Measurements from ENCODE around the gene KATNAL1.

KATNAL1 gene

GRCh38 chr13:30332456-30333143 is 25.2 kb upstream of the KATNAL1 start:
- no peak for DNase-seq (ENCODE audit: low read depth)

GRCh38 chr13:30331331-30331771 is 24.0 kb upstream of the KATNAL1 start:
- DNase-seq (ENCODE audit: low read depth), result no peak

DNA sequence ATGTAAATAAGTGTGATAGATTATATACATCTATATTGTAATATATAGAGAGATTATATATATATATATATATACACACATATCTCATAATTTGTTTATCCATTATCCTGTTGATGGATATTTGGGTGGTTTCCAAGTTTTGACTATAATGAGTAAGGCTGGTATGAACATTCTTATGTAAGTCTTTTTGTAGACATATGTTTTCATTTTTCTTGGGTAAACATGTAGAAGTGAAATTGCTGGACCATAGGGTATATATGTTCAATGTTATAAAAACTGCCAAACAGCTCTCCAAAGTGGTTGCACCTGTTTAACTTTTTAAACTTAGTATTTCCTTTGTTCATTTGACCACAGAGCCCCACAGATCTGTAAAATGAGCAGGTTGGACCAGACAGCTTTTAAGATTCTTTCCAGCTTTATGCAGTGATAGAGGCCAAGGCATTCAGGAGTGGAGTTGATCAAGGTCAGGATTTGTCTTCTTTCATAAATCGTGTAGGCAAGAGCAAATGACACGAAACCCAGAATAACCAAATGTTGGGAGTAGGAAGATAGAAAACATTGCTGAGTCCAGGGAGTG is 21.7 kb upstream of the KATNAL1 start:
- no peak for DNase-seq (ENCODE audit: low read depth)

DNA sequence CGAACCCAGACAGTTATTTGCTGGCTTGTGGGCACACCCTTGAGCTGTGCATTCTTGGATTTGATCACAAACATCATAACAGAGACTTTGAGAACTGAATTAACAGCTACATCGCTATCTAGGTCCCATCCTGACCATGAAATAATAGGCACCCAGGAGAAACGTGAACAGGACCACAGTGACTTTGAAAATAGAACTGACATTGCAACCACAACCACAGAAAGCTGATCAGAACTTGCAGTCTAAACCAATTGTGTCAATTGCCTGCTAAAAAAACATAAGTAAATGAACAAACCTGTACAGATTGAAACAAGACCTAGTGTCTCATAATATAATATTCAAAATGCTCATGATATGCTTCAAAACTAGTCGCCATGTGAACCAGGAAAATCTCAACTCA is 18.3 kb upstream of the KATNAL1 start:
- no peak for DNase-seq (ENCODE audit: low read depth)

GRCh38 chr13:30323524-30323923 is 16.2 kb upstream of the KATNAL1 start:
- no peak for DNase-seq (ENCODE audit: low read depth)

- DNase-seq (ENCODE audit: low read depth), result no peak
These were observed 15.1 kb upstream of the KATNAL1 start for GRCh38 chr13:30322428-30322827.

- DNase-seq (ENCODE audit: low read depth), result no peak
These were observed 13.9 kb upstream of the KATNAL1 start for GRCh38 chr13:30321256-30321655.

DNA sequence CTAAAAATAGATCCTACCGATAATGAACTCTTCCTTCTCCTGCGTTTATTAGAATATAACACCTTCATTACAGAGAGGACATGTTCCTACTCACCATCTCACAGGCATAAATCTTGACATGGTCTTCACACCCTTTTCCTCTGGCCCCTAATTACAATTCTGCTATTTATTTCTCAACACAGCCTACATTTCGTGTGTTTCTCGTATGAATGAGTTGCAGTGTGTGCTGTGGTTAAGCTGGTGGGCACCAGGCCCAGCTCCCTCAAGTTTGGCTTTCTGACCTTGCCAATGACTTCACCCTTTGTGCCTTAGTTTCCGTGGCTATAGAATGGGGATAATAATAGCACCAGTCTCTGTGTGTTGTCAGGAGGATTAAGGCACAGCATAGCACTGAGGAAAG is 12.3 kb upstream of the KATNAL1 start:
- no peak for DNase-seq (ENCODE audit: low read depth)

GRCh38 chr13:30319130-30319529 is 11.8 kb upstream of the KATNAL1 start:
- DNase-seq (ENCODE audit: low read depth), result no peak

GRCh38 chr13:30318026-30318425 is 10.7 kb upstream of the KATNAL1 start:
- DNase-seq (ENCODE audit: low read depth), result no peak

DNA sequence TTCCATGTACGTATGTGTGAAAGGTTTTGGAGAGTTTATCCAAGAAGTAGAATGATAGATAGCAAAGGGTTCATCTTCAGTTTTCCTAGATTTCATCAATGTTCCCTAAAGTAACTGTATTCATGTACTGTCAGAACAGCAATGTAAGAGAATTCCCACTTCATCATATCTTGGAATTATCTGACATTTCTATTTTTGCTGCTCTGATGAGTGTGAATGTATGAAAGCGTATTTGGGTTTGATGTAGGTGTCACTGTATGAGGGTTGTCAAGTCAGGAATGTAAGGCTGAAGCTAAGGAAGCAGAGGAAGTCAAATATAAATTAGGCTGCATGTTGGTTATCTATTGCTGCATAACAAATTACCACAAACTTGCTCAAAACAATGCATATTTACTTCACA is 7.2 kb upstream of the KATNAL1 start:
- DNase-seq (ENCODE audit: low read depth), result no peak

GRCh38 chr13:30314069-30314468 is 6.7 kb upstream of the KATNAL1 start:
- DNase-seq (ENCODE audit: low read depth), result no peak

GRCh38 chr13:30313311-30313710 is 6.0 kb upstream of the KATNAL1 start:
- no peak for DNase-seq (ENCODE audit: low read depth)

DNA sequence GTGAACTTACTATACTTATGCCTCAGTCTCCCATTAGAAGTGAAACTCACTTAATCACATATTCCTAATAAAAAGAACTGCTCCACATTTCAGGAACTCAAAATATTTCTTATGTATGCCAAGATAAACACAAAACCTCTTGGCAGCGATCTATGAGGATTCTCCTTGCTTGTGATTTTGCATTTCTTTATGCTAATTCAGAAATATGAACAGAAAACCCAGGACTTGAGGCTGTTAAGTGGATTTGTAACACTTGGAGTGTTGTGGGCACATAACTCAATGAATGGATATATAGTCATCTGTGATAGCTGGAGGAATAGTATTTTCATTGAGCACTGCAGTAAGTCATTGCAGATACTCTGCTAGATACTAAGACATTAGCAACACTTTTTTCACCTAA is 5.6 kb upstream of the KATNAL1 start:
- no peak for DNase-seq (ENCODE audit: low read depth)

- DNase-seq (ENCODE audit: low read depth), result no peak
These were observed 1.2 kb upstream of the KATNAL1 start for GRCh38 chr13:30308548-30308947.

DNA sequence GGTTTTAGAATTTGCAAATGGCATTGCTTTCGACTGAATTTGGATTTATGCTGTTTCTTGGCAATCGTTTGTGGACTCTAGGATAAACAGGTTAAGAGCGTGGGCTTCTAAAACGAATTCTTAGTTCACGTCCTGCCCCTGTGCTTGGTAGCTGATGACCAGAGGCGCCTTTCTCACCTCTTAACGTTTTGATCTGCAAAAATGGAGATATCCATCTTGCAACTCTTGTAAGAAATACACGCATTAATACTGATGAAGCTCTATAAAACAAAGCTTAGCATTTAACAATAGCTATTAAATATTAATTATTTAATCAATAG is 580 bp upstream of the KATNAL1 start:
- DNase-seq (ENCODE audit: low read depth), result no peak

GRCh38 chr13:30306762-30307193 is 573 bp downstream of the KATNAL1 start:
- peak; percentile 55 for DNase-seq (ENCODE audit: low read depth)

- DNase-seq (ENCODE audit: low read depth), result no peak
These were observed 1.8 kb downstream of the KATNAL1 start for GRCh38 chr13:30305456-30305970.

GRCh38 chr13:30303269-30303668 is 4.1 kb downstream of the KATNAL1 start:
- DNase-seq (ENCODE audit: low read depth), result no peak

DNA sequence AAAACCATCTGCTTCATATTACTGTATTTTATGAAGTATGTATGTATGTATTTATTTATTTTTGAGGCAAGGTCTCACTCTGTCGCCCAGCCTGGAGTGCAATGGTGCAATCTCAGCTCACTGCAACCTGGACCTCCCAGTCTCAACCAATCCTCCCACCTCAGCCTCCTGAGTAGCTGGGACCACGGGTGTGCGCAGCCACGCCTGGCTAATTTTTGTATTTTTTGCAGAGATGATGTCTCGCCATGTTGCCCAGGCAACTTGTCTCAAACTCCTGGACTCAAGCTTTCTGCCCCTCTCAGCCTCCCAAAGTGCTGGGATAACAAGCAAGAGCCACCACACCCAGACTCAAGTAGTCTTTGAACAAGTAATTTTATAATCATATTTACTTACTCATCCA is 5.5 kb downstream of the KATNAL1 start:
- DNase-seq (ENCODE audit: low read depth), result no peak

DNA sequence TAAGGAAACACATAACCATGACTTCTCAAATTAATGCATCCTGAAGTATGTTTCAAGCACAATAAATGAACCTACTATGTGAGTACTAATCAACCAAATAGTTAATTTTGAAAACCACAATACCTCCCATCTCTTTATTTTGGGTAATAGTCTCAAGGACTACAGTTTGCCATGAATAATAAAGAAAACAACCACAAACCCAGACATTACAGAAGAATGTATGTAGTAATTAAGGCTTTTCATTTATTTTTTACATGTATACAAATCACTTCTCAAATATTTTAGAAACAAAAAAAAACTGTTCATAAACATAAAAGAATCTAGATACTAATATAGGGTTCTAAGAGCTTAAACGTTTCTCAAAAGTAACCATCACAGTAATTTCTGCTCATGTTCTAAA is 6.8 kb downstream of the KATNAL1 start:
- DNase-seq (ENCODE audit: low read depth), result no peak

DNA sequence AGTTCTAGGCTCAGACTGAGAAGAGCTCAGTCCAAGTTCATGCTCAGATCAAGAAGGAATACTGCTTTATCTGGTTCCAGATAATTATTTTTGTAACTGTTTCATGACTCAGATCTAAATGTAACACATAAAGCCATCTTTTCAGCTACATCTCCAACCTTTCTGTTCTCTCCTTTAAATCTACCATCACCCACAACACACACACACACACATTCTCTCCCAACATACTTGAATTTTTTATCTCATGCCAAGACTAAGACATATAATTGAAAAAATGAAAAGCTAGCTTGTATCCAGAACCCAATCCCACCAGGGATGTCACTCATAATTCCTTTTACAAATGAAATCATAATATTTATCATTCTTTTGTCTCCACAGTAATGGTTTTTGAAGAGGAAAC is 7.6 kb downstream of the KATNAL1 start:
- DNase-seq (ENCODE audit: low read depth), result no peak

- DNase-seq (ENCODE audit: low read depth), result no peak
These were observed 12.2 kb downstream of the KATNAL1 start for GRCh38 chr13:30295116-30295515.

GRCh38 chr13:30294004-30294403 is 13.3 kb downstream of the KATNAL1 start:
- DNase-seq (ENCODE audit: low read depth), result no peak
